PC-9 (cell line): ENCODE measurements around the gene SNX4. TPM values are rescaled to one million over a fixed set of nuclear protein-coding genes. Genes with fewer than 3 reads are reported as not detected.

Experiments used
- BruUV-seq: library from RNA; stranded (reverse); fragments of 400-500 nt; replicated peaks from 2 replicates; lab custom pipeline; 2021; lab: Mats Ljungman, UMichigan
- CTCF ChIA-PET: fragments of 300-600 bp; sonication (Branson Sonifier 250); formaldehyde crosslinking; loops from one replicate; lab custom pipeline; 2022; ENCODE audit warnings: antibody characterized with exemption; lab: Charles Lee
- POLR2A ChIA-PET: fragments of 300-600 bp; sonication (Branson Sonifier 250); formaldehyde crosslinking; loops from one replicate; lab custom pipeline; 2022; ENCODE audit warnings: antibody characterized with exemption; ENCODE audit not compliant: unreplicated experiment; lab: Charles Lee
- DNase-seq, 2 experiments: peaks; one replicate each; pipeline versions ENCODE4 v3.0.0 to v3.0.0-alpha.2; 2015 to 2022; ENCODE audit warnings: mixed read lengths in 1 of 2
- H2AFZ ChIP-seq: fragments of 200-600 bp; sonication (generic); 2 replicates; pipeline ENCODE4 v1.8.1; 2017; ENCODE audit warnings: antibody characterized with exemption
- H3F3A ChIP-seq: fragments of 200-600 bp; sonication (generic); 2 replicates; pipeline ENCODE4 v1.8.1; 2017; ENCODE audit warnings: antibody characterized with exemption, mild to moderate bottlenecking, low read depth; ENCODE audit not compliant: insufficient read depth
- H3K27ac ChIP-seq: fragments of 200-600 bp; sonication (generic); 2 replicates; pipeline ENCODE4 v1.6.1; 2016; ENCODE audit warnings: mixed run types
- H3K27me3 ChIP-seq: fragments of 200-600 bp; sonication (generic); 2 replicates; pipeline ENCODE4 v1.6.1; 2016; ENCODE audit warnings: low read depth, mixed run types; ENCODE audit not compliant: insufficient read depth
- H3K36me3 ChIP-seq: fragments of 200-600 bp; sonication (generic); 2 replicates; pipeline ENCODE4 v1.6.1; 2016; ENCODE audit warnings: low read depth, mixed run types
- H3K4me1 ChIP-seq: fragments of 200-600 bp; sonication (generic); replicated peaks from 2 replicates; pipeline ENCODE4 v1.6.1; 2016; ENCODE audit warnings: mixed run types; ENCODE audit not compliant: insufficient read depth
- H3K4me2 ChIP-seq: fragments of 200-600 bp; sonication (generic); 2 replicates; pipeline ENCODE4 v1.6.1; 2017; ENCODE audit warnings: mixed run types
- H3K4me3 ChIP-seq: fragments of 200-600 bp; sonication (generic); 2 replicates; pipeline ENCODE4 v1.6.1; 2016; ENCODE audit warnings: mixed run types
- H3K79me2 ChIP-seq: fragments of 200-600 bp; sonication (generic); 2 replicates; pipeline ENCODE4 v1.6.1; 2017; ENCODE audit warnings: low read depth, mixed run types
- H3K9me2 ChIP-seq: fragments of 200-600 bp; sonication (generic); 2 replicates; pipeline ENCODE4 v1.8.1; 2017; ENCODE audit warnings: mild to moderate bottlenecking; ENCODE audit not compliant: insufficient read depth
- H3K9me3 ChIP-seq: fragments of 200-600 bp; sonication (generic); 2 replicates; pipeline ENCODE4 v1.8.1; 2016; ENCODE audit warnings: low read depth; ENCODE audit not compliant: insufficient read depth
- H4K20me1 ChIP-seq: fragments of 200-600 bp; sonication (generic); 2 replicates; pipeline ENCODE4 v1.8.1; 2017; ENCODE audit not compliant: insufficient read depth
- EZH2 ChIP-seq: fragments of 200-600 bp; sonication (generic); IDR thresholded peaks from 2 replicates; pipeline ENCODE4 v1.8.0; 2017; ENCODE audit warnings: antibody characterized with exemption, low read depth
- intact Hi-C: fragments of 100-400 bp; cut with micrococcal nuclease; formaldehyde crosslinking; loops from one replicate; pipeline ENCODE4 v1.10.0; 2022; ENCODE audit not compliant: unreplicated experiment
- total RNA-seq: library from RNA; stranded (reverse); gene quantifications from 2 replicates; pipeline ENCODE4 v1.2.3, GENCODE V29; 2021
- TF ChIP-seq, protein P1 (sequence below): fragments of 200-600 bp; sonication (generic); conservative IDR thresholded peaks from 2 replicates; pipeline ENCODE4 v1.6.1; 2017; ENCODE audit warnings: mixed run types, antibody characterized with exemption, mild to moderate bottlenecking, moderate library complexity

Gene SNX4
- total RNA-seq, 1 experiment from 2014 or later = 28.6 TPM

- ChIA-PET CTCF (no interaction called here), POLR2A (no interaction called here)
- Histone ChIP-seq H3F3A (no peaks in the 10 kb centered on the region; the same call in 1 of the 2 replicates), H3K4me1 (no peaks in the 10 kb centered on the region), H3K36me3 (no peaks in the 10 kb centered on the region), H4K20me1 (no peaks in the 10 kb centered on the region), H3K27me3 (no peaks in the 10 kb centered on the region), H3K9me2 (no peaks in the 10 kb centered on the region), H3K9me3 (no peaks in the 10 kb centered on the region), H2AFZ (no peak overlapping the region), H3K27ac (no peak overlapping the region), H3K4me3 (no peak overlapping the region), H3K4me2 (no peak overlapping the region), H3K79me2 (peaks cover 24% of the 10 kb centered on the region)
- intact Hi-C loops = no loop called here
- BruUV-seq = no TSS peak
- TF ChIP-seq, protein P1, sequence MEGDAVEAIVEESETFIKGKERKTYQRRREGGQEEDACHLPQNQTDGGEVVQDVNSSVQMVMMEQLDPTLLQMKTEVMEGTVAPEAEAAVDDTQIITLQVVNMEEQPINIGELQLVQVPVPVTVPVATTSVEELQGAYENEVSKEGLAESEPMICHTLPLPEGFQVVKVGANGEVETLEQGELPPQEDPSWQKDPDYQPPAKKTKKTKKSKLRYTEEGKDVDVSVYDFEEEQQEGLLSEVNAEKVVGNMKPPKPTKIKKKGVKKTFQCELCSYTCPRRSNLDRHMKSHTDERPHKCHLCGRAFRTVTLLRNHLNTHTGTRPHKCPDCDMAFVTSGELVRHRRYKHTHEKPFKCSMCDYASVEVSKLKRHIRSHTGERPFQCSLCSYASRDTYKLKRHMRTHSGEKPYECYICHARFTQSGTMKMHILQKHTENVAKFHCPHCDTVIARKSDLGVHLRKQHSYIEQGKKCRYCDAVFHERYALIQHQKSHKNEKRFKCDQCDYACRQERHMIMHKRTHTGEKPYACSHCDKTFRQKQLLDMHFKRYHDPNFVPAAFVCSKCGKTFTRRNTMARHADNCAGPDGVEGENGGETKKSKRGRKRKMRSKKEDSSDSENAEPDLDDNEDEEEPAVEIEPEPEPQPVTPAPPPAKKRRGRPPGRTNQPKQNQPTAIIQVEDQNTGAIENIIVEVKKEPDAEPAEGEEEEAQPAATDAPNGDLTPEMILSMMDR = no peak
- no peak for TF ChIP-seq EZH2
- DNase-seq = no peak
These were observed 6.4 kb downstream of the SNX4 start for GRCh38 chr3:125513490-125514115.

DNA sequence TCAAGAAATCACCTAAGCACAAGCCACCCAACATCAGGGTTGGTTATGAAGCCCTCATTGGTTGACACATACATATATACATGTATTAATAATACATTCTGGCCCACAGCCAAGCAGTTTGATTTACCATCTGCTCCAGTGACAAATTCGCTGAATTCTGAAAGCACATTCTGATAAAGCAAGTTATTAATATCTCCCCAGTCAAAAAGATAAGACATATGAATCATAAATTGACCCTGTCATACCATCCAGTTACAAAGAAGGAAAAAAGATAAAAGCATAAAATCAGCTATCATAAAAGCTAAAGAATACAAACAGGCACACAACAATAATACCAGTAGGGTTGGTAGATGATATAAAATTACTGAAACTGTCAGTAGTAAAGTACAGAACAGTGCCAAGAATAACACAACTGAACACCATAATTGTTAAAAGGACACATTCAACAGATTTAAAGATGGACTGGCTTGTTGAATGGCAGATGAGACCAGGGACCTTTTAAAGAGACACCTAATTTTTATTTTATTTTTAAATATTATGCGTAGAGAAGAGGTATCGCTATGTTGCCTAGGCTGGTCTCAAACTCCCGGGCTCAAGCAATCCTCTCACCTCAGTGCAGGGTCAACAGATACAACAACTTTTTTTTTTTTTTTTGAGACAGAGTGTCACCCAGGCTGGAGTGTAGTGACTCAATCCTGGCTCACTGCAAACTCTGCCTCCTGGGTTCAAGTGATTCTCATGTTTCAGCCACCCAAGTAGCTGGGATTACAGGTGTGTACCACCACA, 7.7 kb downstream of the SNX4 start:
- POLR2A ChIA-PET = no interaction called here
- DNase-seq = no peak
- H3K79me2 ChIP-seq = peaks cover 12% of the 10 kb centered on the region

GRCh38 chr3:125511420-125512118, 8.4 kb downstream of the SNX4 start:
- CTCF ChIA-PET = no interaction called here
- DNase-seq = no peak
- no peaks in the 10 kb centered on the region for H3K4me1 ChIP-seq
- H3K9me3 ChIP-seq = no peaks in the 10 kb centered on the region
- H4K20me1 ChIP-seq = no peaks in the 10 kb centered on the region
- no peaks in the 10 kb centered on the region for H3K27me3 ChIP-seq
- intact Hi-C loops = no loop called here
- POLR2A ChIA-PET = no interaction called here
- H3F3A ChIP-seq = no peaks in the 10 kb centered on the region
- H3K4me2 ChIP-seq = no peak overlapping the region
- 0 out of 2 replicates have a peak, but pooled peaks cover 6% of the 10 kb centered on the region for H3K36me3 ChIP-seq
- H3K4me3 ChIP-seq = no peak overlapping the region
- no peak overlapping the region for H2AFZ ChIP-seq
- TF ChIP-seq EZH2 = no peak
- TF ChIP-seq, protein P1 = no peak
- H3K9me2 ChIP-seq = no peaks in the 10 kb centered on the region
- peaks cover 12% of the 10 kb centered on the region for H3K79me2 ChIP-seq
- no peak overlapping the region for H3K27ac ChIP-seq
- BruUV-seq = no TSS peak

More for the DNA sequence above, 7.7 kb downstream of the SNX4 start:
- Histone ChIP-seq H3K27ac (no peak overlapping the region), H3K4me1 (no peaks in the 10 kb centered on the region), H2AFZ (no peak overlapping the region), H3K9me3 (no peaks in the 10 kb centered on the region), H3K4me3 (no peak overlapping the region), H3K27me3 (no peaks in the 10 kb centered on the region), H3F3A (no peaks in the 10 kb centered on the region), H3K9me2 (no peaks in the 10 kb centered on the region), H4K20me1 (no peaks in the 10 kb centered on the region), H3K36me3 (0 out of 2 replicates have a peak, but pooled peaks cover 2% of the 10 kb centered on the region), H3K4me2 (no peak overlapping the region)
- BruUV-seq = no TSS peak
- TF ChIP-seq EZH2 = no peak
- TF ChIP-seq, protein P1 = no peak
- intact Hi-C loops = no loop called here
- CTCF ChIA-PET = interaction anchor here (0.7 kb wide), 1 partner anchor 304 kb away, joined by 3 read pairs; no protein-coding TSS in a partner anchor
